ENCODE results near the gene ERI2.
"Not testable (repeated sequence)": the region's sequence is repeated elsewhere in the genome, so short reads cannot be mapped to it uniquely, and the experiment has no call there.

Gene ERI2

DNA sequence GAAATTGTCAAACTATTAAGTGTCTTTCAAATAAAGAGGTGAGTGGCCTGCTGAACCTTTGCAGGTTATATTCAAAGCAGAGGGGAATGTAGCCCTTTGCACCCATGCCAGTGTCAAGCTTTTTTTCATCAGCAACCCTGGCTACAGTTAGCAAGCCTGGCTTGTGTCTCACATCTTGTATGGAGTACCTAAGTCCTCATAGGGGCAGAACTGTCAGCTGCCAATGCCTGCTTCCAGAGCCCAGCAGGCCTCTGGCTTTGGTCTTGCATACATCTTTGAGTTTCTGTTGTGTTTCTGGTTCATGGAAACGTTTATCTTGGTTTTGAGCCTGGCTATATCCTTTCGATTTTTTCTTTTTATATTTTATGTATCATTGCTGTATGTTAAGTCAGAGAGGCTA, 26.8 kb upstream of the ERI2 start:
- H3K4me3 Mint-ChIP-seq, result no peak overlapping the region
- H3K27ac Mint-ChIP-seq, result no peak overlapping the region
- no peaks in the 10 kb centered on the region for H3K4me1 Mint-ChIP-seq
- H3K27me3 Mint-ChIP-seq, result no peaks in the 10 kb centered on the region
- peaks cover 20% of the 10 kb centered on the region for H3K9me3 Mint-ChIP-seq
- peaks cover 11% of the 10 kb centered on the region for H3K36me3 Mint-ChIP-seq

DNA sequence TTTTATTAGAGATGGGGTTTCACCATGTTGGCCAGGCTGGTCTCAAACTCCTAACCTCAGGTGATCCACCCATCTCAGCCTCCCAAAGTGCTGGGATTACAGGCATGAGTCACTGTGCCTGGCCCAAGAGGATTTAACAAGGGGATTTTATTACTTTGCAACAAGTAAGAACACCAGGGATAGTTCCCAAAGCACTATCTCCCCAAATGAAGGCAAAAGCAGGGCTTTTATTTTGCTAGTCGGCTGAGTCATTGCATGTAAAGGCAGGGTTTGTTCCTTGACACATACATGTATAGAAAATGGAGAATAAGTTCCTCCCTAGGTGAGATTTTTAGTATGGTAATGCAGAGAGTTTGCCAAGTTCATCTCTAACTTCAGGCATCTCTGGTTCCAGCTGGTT, 24.1 kb upstream of the ERI2 start:
- H3K9me3 Mint-ChIP-seq, result peaks cover 10% of the 10 kb centered on the region
- no peaks in the 10 kb centered on the region for H3K27me3 Mint-ChIP-seq
- no peaks in the 10 kb centered on the region for H3K4me1 Mint-ChIP-seq
- peaks cover 5% of the 10 kb centered on the region for H3K36me3 Mint-ChIP-seq
- H3K27ac Mint-ChIP-seq, result no peak overlapping the region
- H3K4me3 Mint-ChIP-seq, result no peak overlapping the region

DNA sequence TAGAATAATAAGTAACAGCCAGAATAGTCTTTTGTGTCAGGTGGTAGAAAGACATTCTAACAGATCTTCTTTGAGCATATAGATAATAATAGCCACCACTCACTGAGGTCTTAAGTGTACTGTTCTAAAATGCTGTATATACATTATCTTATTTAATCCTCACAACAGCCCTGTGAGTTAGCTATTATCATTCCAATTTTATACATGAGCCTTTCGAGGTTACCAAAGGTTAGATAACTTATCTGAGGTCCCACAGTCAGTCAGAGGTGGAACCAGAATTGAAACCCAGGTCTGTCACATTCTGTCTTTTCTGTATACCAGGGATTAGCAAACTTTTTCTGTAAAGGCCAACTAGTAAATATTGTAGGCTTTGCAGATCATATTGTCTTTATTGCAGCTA, 23.3 kb upstream of the ERI2 start:
- H3K27ac Mint-ChIP-seq, result no peak overlapping the region
- peaks cover 2% of the 10 kb centered on the region for H3K9me3 Mint-ChIP-seq
- H3K36me3 Mint-ChIP-seq, result peaks cover 2% of the 10 kb centered on the region
- H3K4me1 Mint-ChIP-seq, result no peaks in the 10 kb centered on the region
- no peak overlapping the region for H3K4me3 Mint-ChIP-seq
- H3K27me3 Mint-ChIP-seq, result no peaks in the 10 kb centered on the region

DNA sequence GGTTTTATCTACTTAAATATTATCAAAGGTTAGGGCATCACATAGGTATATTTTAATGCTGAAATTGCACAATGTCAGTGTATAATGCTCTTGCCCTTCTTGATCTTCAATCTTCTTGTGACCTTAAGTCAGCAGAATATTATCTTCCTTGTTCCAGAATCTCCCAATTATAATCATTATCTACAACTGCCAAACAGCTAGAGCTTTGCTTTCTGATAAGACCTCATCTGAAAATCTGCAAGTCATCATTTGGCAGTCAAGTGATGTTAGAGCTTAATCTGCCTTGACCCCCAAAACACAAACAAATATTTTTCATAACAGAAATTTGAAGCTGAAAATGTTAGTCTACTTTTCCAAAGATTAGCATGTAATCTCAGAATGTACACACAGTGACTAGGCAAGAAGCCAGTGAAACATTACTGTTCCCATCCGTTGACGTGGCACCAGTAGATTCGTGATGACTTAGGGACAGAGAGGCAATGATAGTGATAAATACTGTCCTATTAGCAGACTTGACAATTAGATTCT, 19.8 kb upstream of the ERI2 start:
- no peak overlapping the region for H3K4me3 Mint-ChIP-seq
- H3K27me3 Mint-ChIP-seq, result no peaks in the 10 kb centered on the region
- H3K36me3 Mint-ChIP-seq, result no peaks in the 10 kb centered on the region
- no peaks in the 10 kb centered on the region for H3K9me3 Mint-ChIP-seq
- no peak overlapping the region for H3K27ac Mint-ChIP-seq
- H3K4me1 Mint-ChIP-seq, result peaks cover 6% of the 10 kb centered on the region

DNA sequence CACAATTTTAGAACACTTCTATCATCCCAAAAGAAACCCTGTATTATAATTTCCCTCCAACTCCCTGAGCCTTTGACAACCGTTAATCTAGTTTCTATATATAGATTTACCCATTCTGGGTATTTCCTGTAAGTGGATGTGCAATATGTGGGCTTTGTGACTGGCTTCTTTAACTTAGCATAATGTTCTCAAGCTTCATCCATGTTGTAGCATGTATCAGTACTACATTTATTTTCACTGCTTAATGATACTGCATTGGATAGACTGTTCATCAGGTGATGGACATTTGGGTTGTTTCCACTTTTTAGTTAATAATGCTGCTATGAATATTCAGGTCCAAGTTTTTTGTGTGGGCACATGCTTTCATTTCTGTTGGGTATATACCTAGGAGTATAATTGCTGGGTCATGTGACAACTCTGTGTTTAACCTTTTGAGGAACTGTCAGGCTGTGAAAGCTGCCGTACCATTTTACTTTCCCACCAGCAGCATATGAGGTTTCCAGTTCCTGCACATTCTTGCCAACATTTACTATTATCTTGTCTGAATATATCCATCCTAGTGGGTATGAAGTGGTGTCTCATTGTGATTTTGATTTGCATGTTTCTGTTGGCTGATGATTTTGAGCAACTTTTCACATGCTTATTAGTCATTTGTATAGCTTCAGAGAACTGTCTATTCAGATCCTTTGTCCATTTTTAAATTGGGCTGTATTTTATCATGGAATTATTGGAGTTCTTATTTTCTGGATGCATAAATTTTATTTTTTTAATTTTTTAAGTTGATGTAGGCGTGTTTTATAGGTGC, 16.5 kb upstream of the ERI2 start:
- Mint-ChIP-seq H3K4me1 (peaks cover 6% of the 10 kb centered on the region), H3K4me3 (no peak overlapping the region), H3K27me3 (no peaks in the 10 kb centered on the region), H3K36me3 (no peaks in the 10 kb centered on the region), H3K27ac (no peak overlapping the region), H3K9me3 (no peaks in the 10 kb centered on the region)

DNA sequence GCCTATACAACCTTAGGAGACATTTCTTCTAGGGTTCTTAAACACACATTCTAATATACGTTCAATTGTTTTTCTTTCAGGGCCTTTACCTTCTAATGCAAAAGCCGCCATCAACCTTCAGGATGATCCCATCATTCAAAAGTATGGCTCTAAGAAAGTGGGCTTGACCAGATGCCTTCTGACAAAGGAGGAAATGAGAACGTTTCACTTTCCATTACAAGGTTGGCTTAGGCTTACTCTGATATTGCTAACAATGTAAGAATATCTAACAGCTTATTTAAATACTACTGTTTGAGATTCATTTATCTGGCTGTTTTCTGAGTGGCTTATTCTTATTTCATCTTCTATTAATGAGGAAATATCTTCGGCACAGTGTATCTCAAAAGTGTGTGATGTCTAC, 15.4 kb upstream of the ERI2 start:
- H3K36me3 Mint-ChIP-seq, result no peaks in the 10 kb centered on the region
- H3K27ac Mint-ChIP-seq, result no peak overlapping the region
- peaks cover 6% of the 10 kb centered on the region for H3K4me1 Mint-ChIP-seq
- no peaks in the 10 kb centered on the region for H3K27me3 Mint-ChIP-seq
- H3K4me3 Mint-ChIP-seq, result no peak overlapping the region
- no peaks in the 10 kb centered on the region for H3K9me3 Mint-ChIP-seq

DNA sequence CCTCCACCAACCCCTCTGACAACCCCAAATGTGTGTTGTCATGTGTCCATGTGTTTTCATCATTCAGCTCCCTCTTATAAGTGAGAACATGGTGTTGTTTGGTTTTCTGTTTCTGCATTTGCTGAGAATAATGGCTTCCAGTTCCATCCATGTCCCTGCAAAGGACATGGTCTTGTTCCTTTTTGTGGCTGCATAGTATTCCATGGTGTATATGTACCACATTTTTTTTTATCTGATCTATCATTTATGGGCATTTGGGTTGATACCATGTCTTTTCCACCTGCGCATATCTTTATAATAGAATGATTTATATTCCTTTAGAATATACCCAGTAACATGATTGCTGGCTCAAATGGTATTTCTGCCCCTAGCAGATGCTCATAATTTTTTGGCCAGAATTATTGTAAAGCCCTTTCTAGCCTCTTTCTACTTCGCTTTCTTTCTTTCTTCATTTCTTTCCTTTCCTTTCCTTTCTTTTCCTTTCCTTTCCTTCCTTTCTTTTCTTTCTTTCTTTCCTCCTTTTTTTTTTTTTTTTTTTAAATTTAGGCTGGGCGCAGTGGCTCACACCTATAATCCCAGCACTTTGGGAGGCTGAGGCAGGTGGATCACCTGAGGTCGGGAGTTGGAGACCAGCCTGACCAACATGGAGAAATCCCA, 12.8 kb upstream of the ERI2 start:
- H3K27me3 Mint-ChIP-seq, result no peaks in the 10 kb centered on the region

DNA sequence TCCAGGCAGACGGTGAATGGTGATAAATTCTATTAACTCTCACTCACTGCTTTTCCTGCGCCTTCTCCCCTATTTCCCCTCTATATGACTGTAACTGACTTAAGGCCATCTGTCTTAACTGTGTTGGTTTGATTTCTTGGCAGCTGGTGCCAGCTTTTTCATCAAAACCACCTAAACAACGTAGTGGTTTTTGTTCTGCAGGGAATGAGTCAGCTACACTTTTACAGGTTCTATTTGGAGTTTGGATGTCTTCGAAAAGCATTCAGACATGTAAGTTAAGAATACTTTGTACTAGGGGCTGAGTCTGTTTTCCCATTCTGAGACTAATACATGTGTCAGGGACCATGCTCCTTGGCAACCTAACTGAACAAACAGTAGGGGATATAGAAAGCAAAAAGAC, 8.5 kb upstream of the ERI2 start:
- no peak overlapping the region for H3K27ac Mint-ChIP-seq
- H3K4me1 Mint-ChIP-seq, result no peaks in the 10 kb centered on the region
- H3K4me3 Mint-ChIP-seq, result no peak overlapping the region
- no peaks in the 10 kb centered on the region for H3K36me3 Mint-ChIP-seq
- H3K27me3 Mint-ChIP-seq, result no peaks in the 10 kb centered on the region
- no peaks in the 10 kb centered on the region for H3K9me3 Mint-ChIP-seq

More for the DNA sequence above, 12.8 kb upstream of the ERI2 start:
- H3K4me3 Mint-ChIP-seq, result no peak overlapping the region
- H3K36me3 Mint-ChIP-seq, result no peaks in the 10 kb centered on the region
- H3K27ac Mint-ChIP-seq, result no peak overlapping the region
- no peaks in the 10 kb centered on the region for H3K9me3 Mint-ChIP-seq
- peaks cover 6% of the 10 kb centered on the region for H3K4me1 Mint-ChIP-seq

DNA sequence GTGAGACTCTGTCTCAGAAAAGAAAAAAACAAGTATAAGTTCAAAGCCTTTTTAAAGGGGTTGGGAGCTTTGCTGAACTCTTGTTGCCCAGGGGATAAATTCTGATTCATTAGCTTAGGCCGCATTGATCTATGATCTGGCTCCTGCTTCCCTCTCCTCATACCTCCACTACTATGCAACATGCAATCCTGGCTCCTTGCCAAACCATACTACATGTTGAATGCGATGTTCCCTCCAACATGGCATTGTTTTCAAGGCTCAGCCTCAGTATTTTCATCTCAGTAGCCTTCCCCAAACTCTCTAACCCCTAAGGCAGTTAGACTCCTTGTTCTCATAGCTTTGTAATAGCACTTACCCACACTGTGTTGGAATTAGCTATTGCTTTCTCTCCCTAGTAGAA, 6.2 kb upstream of the ERI2 start:
- no peaks in the 10 kb centered on the region for H3K4me1 Mint-ChIP-seq
- no peaks in the 10 kb centered on the region for H3K36me3 Mint-ChIP-seq
- no peaks in the 10 kb centered on the region for H3K9me3 Mint-ChIP-seq
- no peaks in the 10 kb centered on the region for H3K27me3 Mint-ChIP-seq
- no peak overlapping the region for H3K27ac Mint-ChIP-seq
- H3K4me3 Mint-ChIP-seq, result no peak overlapping the region

DNA sequence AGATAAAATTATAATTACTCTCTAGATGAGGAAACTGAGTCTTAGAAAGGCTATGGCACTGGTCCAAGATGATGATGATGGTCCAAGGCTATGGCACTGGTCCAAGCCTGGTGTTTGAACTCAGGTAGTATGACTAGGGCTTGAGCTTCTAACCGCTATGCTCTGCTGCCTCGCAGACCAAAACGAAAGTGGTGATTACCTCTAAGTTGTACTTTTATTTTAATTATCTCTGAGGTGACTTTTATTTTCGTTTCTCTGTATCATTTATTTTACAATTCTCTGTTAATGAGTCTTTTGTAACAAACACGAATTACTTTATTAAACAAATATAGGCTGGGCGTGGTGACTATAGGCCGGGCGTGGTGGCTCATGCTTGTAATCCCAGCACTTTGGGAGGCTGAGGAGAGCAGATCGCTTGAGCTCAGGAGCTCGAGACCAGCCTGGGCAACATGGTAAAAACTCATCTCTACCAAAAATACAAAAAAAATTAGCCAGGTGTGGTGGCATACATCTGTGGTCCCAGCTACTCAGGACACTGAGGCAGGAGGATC, 5.7 kb upstream of the ERI2 start:
- H3K4me3 Mint-ChIP-seq, result no peak overlapping the region
- H3K9me3 Mint-ChIP-seq, result no peaks in the 10 kb centered on the region
- H3K36me3 Mint-ChIP-seq, result no peaks in the 10 kb centered on the region
- H3K4me1 Mint-ChIP-seq, result peaks cover 3% of the 10 kb centered on the region
- no peak overlapping the region for H3K27ac Mint-ChIP-seq
- no peaks in the 10 kb centered on the region for H3K27me3 Mint-ChIP-seq

DNA sequence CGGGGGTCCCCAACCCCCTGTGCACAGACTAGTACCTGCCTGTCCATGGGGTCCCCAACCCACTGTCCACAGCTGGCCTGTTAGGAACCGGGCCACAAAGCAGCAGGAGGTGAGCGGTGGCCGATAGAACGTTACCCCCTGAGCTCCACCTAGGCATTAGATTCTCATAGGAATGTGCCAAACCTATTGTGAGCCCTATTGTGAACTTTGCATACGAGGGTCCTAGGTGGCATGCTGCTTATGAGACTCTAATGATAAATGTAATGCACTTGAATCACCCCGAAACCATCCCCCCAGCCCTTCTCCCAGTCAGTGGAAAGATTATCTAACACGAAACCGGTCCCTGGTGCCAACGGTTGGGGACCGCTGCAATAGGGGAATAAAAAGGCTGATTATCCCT, 1.6 kb upstream of the ERI2 start:
- H3K36me3 Mint-ChIP-seq, result no peaks in the 10 kb centered on the region
- peak overlapping the region; percentile 99 for H3K4me3 Mint-ChIP-seq
- H3K27me3 Mint-ChIP-seq, result no peaks in the 10 kb centered on the region
- peak overlapping the region; percentile 55 for H3K27ac Mint-ChIP-seq
- H3K4me1 Mint-ChIP-seq, result peaks cover 14% of the 10 kb centered on the region
- H3K9me3 Mint-ChIP-seq, result no peaks in the 10 kb centered on the region

DNA sequence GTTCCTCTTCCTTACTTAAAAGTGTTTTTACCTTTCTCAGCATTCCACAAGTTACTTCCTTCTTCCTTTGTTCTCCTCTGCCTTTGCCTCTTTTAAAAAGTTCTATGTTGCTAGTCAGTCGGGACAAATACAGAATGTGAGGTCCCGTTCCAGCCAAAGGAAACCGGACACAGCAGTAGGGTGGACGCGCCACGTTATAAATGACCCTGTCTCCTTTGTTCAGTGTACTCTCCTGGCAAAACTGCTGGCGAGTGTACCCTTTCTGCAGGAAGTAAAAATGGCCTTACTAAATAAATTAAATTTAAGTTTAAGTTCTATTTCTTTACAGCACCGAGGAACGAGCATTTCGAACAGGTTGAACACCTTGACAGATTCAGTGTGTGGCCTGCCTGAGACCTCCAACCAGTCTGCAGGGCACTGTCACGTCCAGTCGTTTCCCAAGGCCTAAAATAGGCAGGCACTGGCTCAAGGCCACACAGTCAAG, 546 bp downstream of the ERI2 start:
- H3K36me3 Mint-ChIP-seq, H3K27ac Mint-ChIP-seq, H3K27me3 Mint-ChIP-seq, H3K9me3 Mint-ChIP-seq: not testable (repeated sequence)
- H3K4me3 Mint-ChIP-seq, result peak overlapping the region; percentile 99
- peaks cover 14% of the 10 kb centered on the region for H3K4me1 Mint-ChIP-seq

DNA sequence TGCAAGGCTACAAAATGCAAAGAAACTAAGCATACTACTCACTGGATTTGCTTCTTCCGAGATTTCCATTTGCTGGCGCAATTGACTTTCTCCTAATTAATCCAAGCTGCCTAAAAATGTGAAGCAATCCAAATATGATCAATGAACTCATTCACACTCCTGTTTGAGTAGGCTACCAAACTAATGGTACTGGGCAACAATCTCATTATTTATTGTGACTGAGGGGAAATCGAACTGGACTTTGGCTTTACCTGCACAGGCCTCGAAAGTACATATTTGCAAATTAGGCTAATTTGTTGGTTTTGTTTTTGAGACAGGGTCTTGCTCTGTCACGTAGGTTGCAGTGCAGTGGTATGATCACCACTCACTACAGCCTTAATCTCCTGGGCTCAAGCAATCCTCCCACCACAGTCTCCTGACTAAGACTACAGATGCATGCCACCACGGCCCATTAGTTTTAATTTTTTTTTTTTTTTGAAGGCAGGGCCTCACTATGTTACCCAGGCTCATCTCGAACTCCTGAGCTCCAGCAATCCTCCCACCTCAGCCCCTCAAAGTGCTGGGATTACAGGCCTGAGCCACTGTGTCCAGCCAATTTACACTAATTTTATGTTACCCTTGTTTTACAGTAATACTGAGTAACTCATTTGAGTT, 2.6 kb downstream of the ERI2 start:
- no peak overlapping the region for H3K27ac Mint-ChIP-seq
- H3K9me3 Mint-ChIP-seq, result no peaks in the 10 kb centered on the region
- no peaks in the 10 kb centered on the region for H3K27me3 Mint-ChIP-seq
- peaks cover 24% of the 10 kb centered on the region for H3K4me1 Mint-ChIP-seq
- H3K36me3 Mint-ChIP-seq, result no peaks in the 10 kb centered on the region
- no peak overlapping the region for H3K4me3 Mint-ChIP-seq

DNA sequence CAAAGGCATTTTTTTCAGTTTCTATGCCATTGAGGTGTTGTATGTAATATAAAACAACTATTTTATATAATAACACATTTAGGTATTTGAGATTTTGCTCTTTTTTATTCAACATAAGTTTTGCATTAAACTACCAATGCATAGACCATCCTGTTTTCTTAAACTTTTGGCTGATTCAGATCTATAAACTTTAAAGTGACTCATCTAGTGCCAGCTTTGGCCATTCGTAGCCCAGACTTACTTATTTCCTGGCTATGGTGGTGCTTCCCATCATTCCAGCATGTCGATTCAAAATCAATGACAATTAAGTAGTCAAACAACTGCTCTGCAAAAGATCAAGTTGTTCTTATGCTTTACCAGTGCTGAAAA, 3.1 kb downstream of the ERI2 start:
- no peaks in the 10 kb centered on the region for H3K36me3 Mint-ChIP-seq
- no peak overlapping the region for H3K4me3 Mint-ChIP-seq
- H3K9me3 Mint-ChIP-seq, result no peaks in the 10 kb centered on the region
- no peak overlapping the region for H3K27ac Mint-ChIP-seq
- H3K27me3 Mint-ChIP-seq, result no peaks in the 10 kb centered on the region
- peaks cover 30% of the 10 kb centered on the region for H3K4me1 Mint-ChIP-seq

DNA sequence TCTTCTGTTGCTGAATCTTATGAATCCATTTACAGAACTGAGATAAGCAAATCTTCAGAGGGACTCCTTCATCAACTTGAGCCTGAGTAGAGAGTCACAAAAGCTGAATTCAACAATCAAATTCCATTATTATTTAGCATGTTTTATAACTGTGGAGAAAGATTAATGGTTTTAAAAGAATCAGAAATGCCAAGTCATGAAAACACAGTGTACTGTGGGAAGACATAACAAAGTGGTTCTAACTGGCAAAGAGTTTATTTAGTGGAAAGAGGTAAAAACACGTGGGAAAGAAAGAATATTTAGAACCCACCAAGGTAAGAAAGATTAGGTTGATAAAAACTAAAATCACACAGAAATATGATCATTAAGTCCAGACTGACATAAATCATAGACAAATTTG, 5.0 kb downstream of the ERI2 start:
- no peaks in the 10 kb centered on the region for H3K27me3 Mint-ChIP-seq

DNA sequence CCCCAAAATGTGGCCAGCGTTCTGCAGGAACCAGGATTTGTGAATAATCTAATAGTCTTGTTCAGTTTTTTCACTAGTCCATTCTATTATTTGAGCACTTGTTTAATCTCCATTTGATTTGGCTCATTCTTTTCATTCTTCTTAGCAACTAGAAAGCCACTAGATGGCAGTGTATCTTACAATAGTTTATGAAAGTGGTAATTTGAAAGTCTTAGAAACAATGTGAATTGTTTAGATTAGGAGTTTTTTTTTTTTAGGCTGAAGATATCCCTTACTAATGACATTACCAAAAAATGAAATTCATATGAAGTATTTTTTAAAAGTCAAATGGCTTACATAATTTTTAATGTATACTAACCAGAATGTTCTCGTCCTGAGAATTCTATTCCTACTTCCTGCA, 6.7 kb downstream of the ERI2 start:
- H3K27ac Mint-ChIP-seq, result no peak overlapping the region
- no peak overlapping the region for H3K4me3 Mint-ChIP-seq
- peaks cover 21% of the 10 kb centered on the region for H3K4me1 Mint-ChIP-seq
- H3K27me3 Mint-ChIP-seq, result no peaks in the 10 kb centered on the region
- H3K9me3 Mint-ChIP-seq, result no peaks in the 10 kb centered on the region
- H3K36me3 Mint-ChIP-seq, result no peaks in the 10 kb centered on the region

More for the DNA sequence above, 5.0 kb downstream of the ERI2 start:
- no peaks in the 10 kb centered on the region for H3K36me3 Mint-ChIP-seq
- H3K4me3 Mint-ChIP-seq, result no peak overlapping the region
- H3K27ac Mint-ChIP-seq, result no peak overlapping the region
- H3K9me3 Mint-ChIP-seq, result no peaks in the 10 kb centered on the region
- H3K4me1 Mint-ChIP-seq, result peaks cover 26% of the 10 kb centered on the region

Data from activated naive CD4-positive, alpha-beta T cell treated with anti-CD3 and anti-CD28 coated beads, Interleukin-2, amount 50 U/mL, for 24 hours (primary cell).